ENCODE measurements around the gene PIK3AP1.

The PIK3AP1 gene

DNA sequence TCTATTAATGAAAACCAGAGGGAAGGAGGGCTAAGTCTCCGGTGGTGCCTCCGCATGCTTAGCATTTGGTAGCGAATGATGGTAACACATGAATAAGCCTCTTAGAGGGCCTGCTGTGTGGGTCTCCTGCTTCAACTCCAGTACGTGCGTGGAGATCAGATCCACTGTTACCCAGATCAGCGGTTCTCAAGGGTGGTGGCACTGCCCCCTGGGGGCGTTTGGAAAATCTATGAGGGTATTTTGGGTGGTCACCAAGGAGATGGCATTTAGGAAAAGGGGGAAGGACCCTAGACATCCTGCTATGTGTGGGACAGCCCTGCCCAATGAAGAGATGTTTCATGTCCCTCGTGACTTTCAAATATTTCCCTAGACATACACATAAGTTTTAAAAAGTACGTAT lies 76.4 kb downstream of the PIK3AP1 start:
- TF ChIP-seq, protein P1, sequence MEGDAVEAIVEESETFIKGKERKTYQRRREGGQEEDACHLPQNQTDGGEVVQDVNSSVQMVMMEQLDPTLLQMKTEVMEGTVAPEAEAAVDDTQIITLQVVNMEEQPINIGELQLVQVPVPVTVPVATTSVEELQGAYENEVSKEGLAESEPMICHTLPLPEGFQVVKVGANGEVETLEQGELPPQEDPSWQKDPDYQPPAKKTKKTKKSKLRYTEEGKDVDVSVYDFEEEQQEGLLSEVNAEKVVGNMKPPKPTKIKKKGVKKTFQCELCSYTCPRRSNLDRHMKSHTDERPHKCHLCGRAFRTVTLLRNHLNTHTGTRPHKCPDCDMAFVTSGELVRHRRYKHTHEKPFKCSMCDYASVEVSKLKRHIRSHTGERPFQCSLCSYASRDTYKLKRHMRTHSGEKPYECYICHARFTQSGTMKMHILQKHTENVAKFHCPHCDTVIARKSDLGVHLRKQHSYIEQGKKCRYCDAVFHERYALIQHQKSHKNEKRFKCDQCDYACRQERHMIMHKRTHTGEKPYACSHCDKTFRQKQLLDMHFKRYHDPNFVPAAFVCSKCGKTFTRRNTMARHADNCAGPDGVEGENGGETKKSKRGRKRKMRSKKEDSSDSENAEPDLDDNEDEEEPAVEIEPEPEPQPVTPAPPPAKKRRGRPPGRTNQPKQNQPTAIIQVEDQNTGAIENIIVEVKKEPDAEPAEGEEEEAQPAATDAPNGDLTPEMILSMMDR (IDR thresholded peaks at IDR 0.05; ENCODE audit: borderline replicate concordance, insufficient read depth, low read depth, low read length): no peak
- no peak overlapping the region for H3K4me3 ChIP-seq (ENCODE audit: low read depth, low read length)

DNA sequence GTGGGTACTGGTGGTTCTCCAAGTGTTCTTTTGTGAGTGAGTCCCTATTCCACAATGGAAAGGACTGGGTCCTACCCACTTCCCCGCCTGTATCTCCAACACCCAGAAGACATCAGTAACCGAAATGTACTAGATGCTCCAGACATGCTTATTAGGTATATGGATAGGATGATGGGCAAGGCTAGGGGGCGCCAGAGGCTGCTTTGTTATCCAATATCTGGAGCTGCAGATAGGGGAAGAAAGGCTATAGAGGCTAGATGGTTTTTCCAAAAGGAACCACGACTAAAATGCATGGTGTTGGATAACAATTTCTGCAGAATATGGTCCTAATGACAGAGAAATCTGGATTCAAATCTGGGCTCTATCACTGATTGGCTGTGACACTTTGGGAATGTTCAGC lies 77.3 kb downstream of the PIK3AP1 start:
- TF ChIP-seq, protein P1 (IDR thresholded peaks at IDR 0.05; ENCODE audit: borderline replicate concordance, insufficient read depth, low read depth, low read length): peak; percentile 71
- H3K4me3 ChIP-seq (ENCODE audit: low read depth, low read length): no peak overlapping the region

DNA sequence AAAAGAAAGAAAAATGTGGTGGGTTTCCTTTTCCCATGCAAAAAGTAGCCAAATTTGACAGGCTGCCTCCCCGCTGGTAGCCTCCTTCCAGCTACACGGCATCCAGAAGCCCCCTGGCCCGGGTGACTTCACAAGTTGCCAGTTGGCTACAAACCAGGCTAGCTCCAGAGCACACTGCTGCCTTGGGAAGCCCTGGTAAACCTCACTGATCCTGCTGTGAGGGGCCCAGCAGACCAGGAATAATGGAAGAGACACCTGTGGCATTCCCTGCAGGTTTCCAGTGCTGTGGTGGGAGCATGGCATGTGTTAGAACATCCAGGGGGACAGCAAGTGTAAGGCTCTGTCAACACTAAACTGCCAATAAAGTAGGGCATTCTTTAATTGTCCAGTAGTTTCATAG lies 77.8 kb downstream of the PIK3AP1 start:
- TF ChIP-seq, protein P1 (IDR thresholded peaks at IDR 0.05; ENCODE audit: borderline replicate concordance, insufficient read depth, low read depth, low read length): no peak
- H3K4me3 ChIP-seq (ENCODE audit: low read depth, low read length): no peak overlapping the region

DNA sequence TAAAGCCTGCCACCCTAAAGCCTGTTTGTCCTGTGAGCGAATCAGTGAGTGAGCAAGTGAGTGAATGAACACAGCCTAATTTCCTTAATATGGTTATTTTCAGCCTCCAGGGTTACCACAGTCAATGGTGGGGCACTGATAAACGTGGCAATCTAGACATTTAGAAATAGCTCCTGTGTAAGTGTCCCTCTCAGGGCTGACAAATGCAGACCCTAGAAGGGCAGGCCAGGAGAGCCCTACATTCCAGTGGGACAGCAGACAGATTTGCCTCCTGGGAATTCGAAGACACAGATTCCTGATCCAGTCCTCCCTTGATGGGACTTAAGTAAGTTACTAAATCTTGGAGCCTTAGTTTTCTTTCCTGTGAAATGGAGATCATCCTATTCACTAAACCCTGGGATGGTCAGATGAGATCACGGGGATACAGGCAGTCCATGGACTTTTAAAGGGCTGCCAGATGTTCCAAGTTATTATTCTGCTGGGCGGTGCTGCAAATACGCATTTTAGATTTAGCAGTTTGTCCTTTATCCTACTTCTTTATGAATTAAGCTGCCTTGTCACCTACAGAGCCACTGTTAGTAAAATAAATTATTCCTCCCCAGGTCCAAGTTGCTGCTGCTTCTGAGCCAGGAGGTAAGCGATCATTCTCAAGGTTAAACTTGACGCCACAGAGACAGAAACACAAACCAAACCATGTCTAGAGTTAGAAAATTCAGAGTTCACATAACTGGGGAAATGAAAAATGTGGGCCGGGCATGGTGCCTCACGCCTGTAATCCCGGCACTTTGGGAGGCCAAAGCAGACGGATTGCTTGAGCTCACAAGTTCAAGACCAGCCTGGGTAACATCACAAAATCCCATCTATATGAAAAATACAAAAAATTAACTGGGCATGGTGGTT lies 78.7 kb downstream of the PIK3AP1 start:
- TF ChIP-seq, protein P1 (IDR thresholded peaks at IDR 0.05; ENCODE audit: borderline replicate concordance, insufficient read depth, low read depth, low read length): no peak
- no peak overlapping the region for H3K4me3 ChIP-seq (ENCODE audit: low read depth, low read length)

DNA sequence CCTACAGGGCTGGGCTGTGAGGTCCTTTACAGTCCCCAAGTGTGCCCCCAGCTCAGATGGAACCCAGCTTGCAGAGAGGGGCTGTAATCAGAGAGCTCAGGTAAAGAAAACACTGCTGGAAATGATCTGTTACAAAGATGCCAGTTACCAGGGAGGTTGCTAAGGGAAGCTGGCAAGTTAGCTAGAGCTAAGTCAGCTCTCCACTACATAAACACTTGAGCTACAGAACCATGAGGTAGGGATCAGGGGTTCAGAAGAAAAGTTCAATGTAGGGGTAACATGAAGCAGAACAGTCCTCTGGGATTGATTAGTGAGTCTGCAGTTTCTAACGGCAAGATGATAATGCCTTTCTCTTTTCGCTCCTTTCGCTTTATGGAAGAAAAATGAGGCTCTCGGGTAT lies 80.4 kb downstream of the PIK3AP1 start:
- TF ChIP-seq, protein P1 (IDR thresholded peaks at IDR 0.05; ENCODE audit: borderline replicate concordance, insufficient read depth, low read depth, low read length): no peak
- no peak overlapping the region for H3K4me3 ChIP-seq (ENCODE audit: low read depth, low read length)

DNA sequence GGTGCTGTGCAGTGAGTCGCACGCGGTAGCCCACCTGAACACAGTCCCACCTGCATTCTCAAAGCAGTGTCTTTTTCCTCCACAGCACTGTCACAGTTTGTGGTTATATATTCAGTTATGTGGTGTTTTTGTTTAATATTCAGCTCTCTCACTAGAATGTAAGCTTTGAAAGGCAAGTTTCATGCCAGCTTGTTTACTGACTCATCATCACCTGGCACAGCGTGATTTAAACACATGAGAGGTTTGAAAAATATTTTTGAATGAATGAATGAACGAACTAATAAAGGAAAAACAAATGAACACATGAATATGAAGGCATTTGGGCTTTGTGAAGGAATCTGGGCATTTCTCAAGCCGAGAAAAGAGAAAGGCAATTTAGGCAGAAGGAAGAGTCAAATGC lies 81.6 kb downstream of the PIK3AP1 start:
- TF ChIP-seq, protein P1 (IDR thresholded peaks at IDR 0.05; ENCODE audit: borderline replicate concordance, insufficient read depth, low read depth, low read length): no peak

DNA sequence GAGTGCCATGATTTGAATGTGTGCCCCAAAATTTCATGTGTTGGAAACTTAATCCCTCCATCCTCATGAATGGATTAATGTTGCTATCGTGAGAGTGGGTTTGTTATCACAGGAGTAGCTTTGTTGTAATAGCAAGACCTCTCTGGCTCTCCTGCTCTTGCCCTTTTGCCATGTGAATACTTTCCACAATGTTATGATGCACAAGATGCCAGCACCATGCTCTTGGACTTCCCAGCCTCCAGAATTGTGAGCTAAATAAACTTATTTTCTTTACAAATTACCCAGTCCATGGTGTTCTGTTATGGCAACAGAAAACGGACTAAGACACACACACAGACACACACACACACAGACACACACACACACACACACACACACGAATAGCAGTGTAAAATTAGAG lies 82.2 kb downstream of the PIK3AP1 start:
- TF ChIP-seq, protein P1 (IDR thresholded peaks at IDR 0.05; ENCODE audit: borderline replicate concordance, insufficient read depth, low read depth, low read length): no peak

More for the DNA sequence above, 81.6 kb downstream of the PIK3AP1 start:
- no peak overlapping the region for H3K4me3 ChIP-seq (ENCODE audit: low read depth, low read length)

More for the DNA sequence above, 82.2 kb downstream of the PIK3AP1 start:
- no peak overlapping the region for H3K4me3 ChIP-seq (ENCODE audit: low read depth, low read length)

Measured in GM12875 (cell line).